GM12878 (cell line): ENCODE measurements around the gene ASB9. TPM values are rescaled to one million over a fixed set of nuclear protein-coding genes. Genes with fewer than 3 reads are reported as not detected.

Experiments used
- ATAC-seq: fragments of 200-7000 bp; cut with Tn5 transposase; 3 replicates; pipeline ENCODE4 v1.9.1; 2020; ENCODE audit warnings: mild to moderate bottlenecking, moderate library complexity
- BruUV-seq: library from RNA; stranded (reverse); fragments of 400-500 nt; replicated peaks from 2 replicates; lab custom pipeline; 2021; lab: Mats Ljungman, UMichigan
- CTCF ChIA-PET: fragments of 300-600 bp; sonication (Branson Sonifier 250); formaldehyde crosslinking; extraction: SDS; loops from one replicate; lab custom pipeline; 2021; ENCODE audit warnings: inconsistent platforms; lab: Yijun Ruan, JAX
- POLR2A ChIA-PET: fragments of 350-600 bp; formaldehyde crosslinking; extraction: SDS; loops from one replicate; lab custom pipeline; 2021; ENCODE audit warnings: inconsistent platforms; lab: Charles Lee
- RAD21 ChIA-PET: fragments of 300-600 bp; sonication (Branson Sonifier 250); formaldehyde crosslinking; loops from one replicate; lab custom pipeline; 2023; ENCODE audit warnings: antibody characterized with exemption; ENCODE audit not compliant: unreplicated experiment; lab: Charles Lee
- SMC1A ChIA-PET: fragments of 300-600 bp; sonication (Branson Sonifier 250); formaldehyde crosslinking; loops from one replicate; lab custom pipeline; 2023; ENCODE audit not compliant: unreplicated experiment, uncharacterized antibody; lab: Charles Lee
- DNase-seq: peaks from one replicate; pipeline ENCODE4 v3.0.0-alpha.2; 2011; ENCODE audit warnings: low read depth, low spot score
- FAIRE-seq: peaks from 3 replicates; lab custom pipeline; 2011; peaks lifted over from hg19 to GRCh38; lab: Jason Lieb, UNC
- H2AFZ ChIP-seq: 2 replicates; pipeline ENCODE4 v1.6.0; 2011; ENCODE audit warnings: low read depth, low read length, control low read depth; ENCODE audit not compliant: control insufficient read depth
- H3K27ac ChIP-seq: 2 replicates; pipeline ENCODE4 v1.5.1; 2011; ENCODE audit warnings: control low read depth; ENCODE audit not compliant: control insufficient read depth, insufficient read depth
- H3K27me3 ChIP-seq, 2 experiments: replicated peaks in 1 of 2; 2 replicates each; pipeline versions ENCODE4 v1.6.0 to v1.6.1; 2011; ENCODE audit warnings: low read length in 1 of 2; ENCODE audit not compliant: control insufficient read depth in 2 of 2, insufficient read depth in 2 of 2
- H3K36me3 ChIP-seq, 2 experiments: 2 replicates each; pipeline ENCODE4 v1.5.1; 2011; ENCODE audit warnings: low read length in 1 of 2; ENCODE audit not compliant: control insufficient read depth in 2 of 2, insufficient read depth in 2 of 2
- H3K4me1 ChIP-seq: 2 replicates; pipeline ENCODE4 v1.6.1; 2011; ENCODE audit warnings: mild to moderate bottlenecking, low read length, moderate library complexity, mixed read lengths; ENCODE audit not compliant: control insufficient read depth, insufficient read depth
- H3K4me2 ChIP-seq: 2 replicates; pipeline ENCODE4 v1.6.0; 2011; ENCODE audit warnings: control low read depth; ENCODE audit not compliant: control insufficient read depth, insufficient read depth
- H3K4me3 ChIP-seq: fragments of 200-600 bp; sonication (generic); 2 replicates; pipeline ENCODE4 v1.5.1; 2016
- H3K79me2 ChIP-seq: 2 replicates; pipeline ENCODE4 v1.6.0; 2011; ENCODE audit warnings: low read length; ENCODE audit not compliant: control insufficient read depth, insufficient read depth
- H3K9ac ChIP-seq: 2 replicates; pipeline ENCODE4 v1.8.0; 2011; ENCODE audit warnings: low read length, control low read depth, mixed read lengths; ENCODE audit not compliant: control insufficient read depth, insufficient read depth
- H3K9me3 ChIP-seq: replicated peaks from 3 replicates; pipeline ENCODE4 v1.5.1; 2011; ENCODE audit warnings: mild to moderate bottlenecking, low read length; ENCODE audit not compliant: control insufficient read depth, insufficient read depth
- H4K20me1 ChIP-seq: 2 replicates; pipeline ENCODE4 v1.6.0; 2011; ENCODE audit not compliant: control insufficient read depth, insufficient read depth
- CBX3 ChIP-seq: fragments of 200-600 bp; sonication (generic); IDR thresholded peaks from 2 replicates; pipeline ENCODE4 v1.6.1; 2016; ENCODE audit warnings: low read depth, borderline replicate concordance
- CBX5 ChIP-seq: sonication (generic); IDR thresholded peaks from 2 replicates; pipeline ENCODE4 v1.6.1; 2016; ENCODE audit warnings: low read depth, moderate library complexity, mild to moderate bottlenecking, inconsistent platforms
- FOXK2 ChIP-seq: fragments of 450-650 bp; IDR thresholded peaks from 2 replicates; pipeline ENCODE4 v1.6.1; 2017; ENCODE audit warnings: mild to moderate bottlenecking, moderate library complexity
- FOXM1 ChIP-seq: IDR thresholded peaks from 2 replicates; pipeline ENCODE4 v1.6.1; 2012; ENCODE audit warnings: low read depth, mild to moderate bottlenecking, inconsistent platforms, low read length, moderate library complexity
- IKZF1 ChIP-seq: fragments of 450-650 bp; conservative IDR thresholded peaks from 2 replicates; pipeline ENCODE4 v1.6.1; 2017; ENCODE audit warnings: antibody characterized with exemption, mild to moderate bottlenecking
- MXI1 ChIP-seq: fragments of 150-350 bp; IDR thresholded peaks from 2 replicates; pipeline ENCODE4 v1.6.1; 2011; ENCODE audit warnings: low read depth, mild to moderate bottlenecking, inconsistent platforms, low read length, improper control_type of control experiment
- NR2F1 ChIP-seq: fragments of 450-650 bp; conservative IDR thresholded peaks from 2 replicates; pipeline ENCODE4 v1.6.1; 2017; ENCODE audit warnings: mild to moderate bottlenecking
- PBX3 ChIP-seq: IDR thresholded peaks from 2 replicates; pipeline ENCODE4 v1.6.1; 2011; ENCODE audit warnings: mild to moderate bottlenecking, low read depth, low read length, moderate library complexity; ENCODE audit not compliant: insufficient replicate concordance
- RAD21 ChIP-seq: IDR thresholded peaks from 2 replicates; pipeline ENCODE4 v1.6.1; 2011; ENCODE audit warnings: mild to moderate bottlenecking, low read depth, low read length, moderate library complexity; ENCODE audit not compliant: insufficient read depth
- RAD51 ChIP-seq: fragments of 450-650 bp; IDR thresholded peaks from 2 replicates; pipeline ENCODE4 v1.6.1; 2016; ENCODE audit warnings: moderate library complexity, mild to moderate bottlenecking, inconsistent platforms
- RELB ChIP-seq: fragments of 450-650 bp; IDR thresholded peaks from 2 replicates; pipeline ENCODE4 v1.6.1; 2017; ENCODE audit warnings: low read depth, mild to moderate bottlenecking, moderate library complexity
- SUPT20H ChIP-seq: IDR thresholded peaks from 2 replicates; pipeline ENCODE4 v1.6.1; 2011; ENCODE audit warnings: low read depth, mild to moderate bottlenecking, low read length, moderate library complexity, borderline replicate concordance; ENCODE audit not compliant: control insufficient read depth
- WGBS: methylation state at CpG from one replicate; pipeline ENCODE4 v1.1.6; 2016; ENCODE audit warnings: low lambda C conversion rate; ENCODE audit not compliant: insufficient replicate concordance, insufficient coverage; ENCODE audit errors: missing lambda C conversion rate; 5-methylcytosine and 5-hydroxymethylcytosine counted together
- in situ Hi-C: fragments of 300-500 bp; cut with MboI; formaldehyde crosslinking; loops from 9 replicates; pipeline ENCODE4 v1.14.3; 2018; ENCODE audit warnings: mixed read lengths
- intact Hi-C: fragments of 100-400 bp; cut with micrococcal nuclease; formaldehyde crosslinking; loops from one replicate; pipeline ENCODE4 v1.14.2; 2022; ENCODE audit not compliant: unreplicated experiment
- polyA plus RNA-seq, 11 experiments: library from polyadenylated mRNA; depleted of rRNA in 4 of 11; unstranded in 6 of 11; stranded (reverse) in 5 of 11; fragments of >200 nt; fragmentation: Nextera tagmentation in 4 of 11; fragmentation: Illumina TruSeq in 1 of 11; extraction: Ambion mirVana in 4 of 11; extraction: Trizol in 1 of 11; gene quantifications; 1 replicate in 1 of 11; 2 replicates in 10 of 11; pipeline versions ENCODE4 v1.2.1 to v1.2.3, GENCODE V29; 2011 to 2016; ENCODE audit warnings: inconsistent platforms in 2 of 11, missing spikeins in 2 of 11, low read depth in 1 of 11
- total RNA-seq, 4 experiments: library from RNA; depleted of rRNA in 3 of 4; stranded (reverse); fragments of >200 nt in 3 of 4; fragmentation: Illumina TruSeq in 1 of 4; extraction: Trizol in 1 of 4; gene quantifications; 2 replicates each; pipeline versions ENCODE4 v1.2.1 to v1.2.3, GENCODE V29; 2013 to 2021
- TF ChIP-seq, protein P1 (sequence below): IDR thresholded peaks from 2 replicates; pipeline ENCODE4 v1.6.1; 2012; ENCODE audit warnings: mild to moderate bottlenecking, low read depth, low read length
- TF ChIP-seq, protein P2 (sequence below): IDR thresholded peaks from 2 replicates; pipeline ENCODE4 v1.6.1; 2011; ENCODE audit warnings: borderline replicate concordance, low read depth, mild to moderate bottlenecking, moderate library complexity, low read length; ENCODE audit not compliant: insufficient read depth, poor library complexity, severe bottlenecking
- TF ChIP-seq, protein P3 (sequence below): fragments of 150-350 bp; IDR thresholded peaks from 2 replicates; pipeline ENCODE4 v1.6.1; 2014; ENCODE audit warnings: mild to moderate bottlenecking, low read depth, low read length

The ASB9 gene
- total and polyA plus RNA-seq, 10 of the 15 experiments (the other 5 are each of a cell fraction or from before 2014, with no cell fraction given): 0.31 to 3.5 (median 0.74) TPM

GRCh38 chrX:15215366-15215765, 54.5 kb downstream of the ASB9 start:
- H3K27me3 ChIP-seq: no peaks in the 10 kb centered on the region
- no peaks in the 10 kb centered on the region for H4K20me1 ChIP-seq
- POLR2A ChIA-PET: no interaction called here
- no peak overlapping the region for H3K27ac ChIP-seq
- no peak overlapping the region for H3K4me2 ChIP-seq
- SMC1A ChIA-PET: interaction anchor here (1.2 to 2.8 kb wide), 2 partner anchors 10 to 22 kb away, joined by 3 to 6 read pairs; no protein-coding TSS in a partner anchor
- CTCF ChIA-PET: interaction anchor here (1.7 kb wide), 1 partner anchor 10 kb away, joined by 5 read pairs; no protein-coding TSS in a partner anchor
- no TSS peak for BruUV-seq
- FAIRE-seq: no peak
- no peaks in the 10 kb centered on the region for H3K4me1 ChIP-seq
- no peak overlapping the region for H2AFZ ChIP-seq
- intact Hi-C loops (no loop called here), in situ Hi-C loops (no loop called here)
- no peaks in the 10 kb centered on the region for H3K79me2 ChIP-seq
- RAD21 ChIA-PET: no interaction called here
- H3K4me3 ChIP-seq: no peak overlapping the region
- no peaks in the 10 kb centered on the region for H3K36me3 ChIP-seq
- no peak for ATAC-seq
- DNase-seq: no peak
- 94% methylated on average over 2 of the region's 2 CpGs for WGBS
- no peaks in the 10 kb centered on the region for H3K9me3 ChIP-seq
- H3K9ac ChIP-seq: no peak overlapping the region
- TF ChIP-seq, protein P1, sequence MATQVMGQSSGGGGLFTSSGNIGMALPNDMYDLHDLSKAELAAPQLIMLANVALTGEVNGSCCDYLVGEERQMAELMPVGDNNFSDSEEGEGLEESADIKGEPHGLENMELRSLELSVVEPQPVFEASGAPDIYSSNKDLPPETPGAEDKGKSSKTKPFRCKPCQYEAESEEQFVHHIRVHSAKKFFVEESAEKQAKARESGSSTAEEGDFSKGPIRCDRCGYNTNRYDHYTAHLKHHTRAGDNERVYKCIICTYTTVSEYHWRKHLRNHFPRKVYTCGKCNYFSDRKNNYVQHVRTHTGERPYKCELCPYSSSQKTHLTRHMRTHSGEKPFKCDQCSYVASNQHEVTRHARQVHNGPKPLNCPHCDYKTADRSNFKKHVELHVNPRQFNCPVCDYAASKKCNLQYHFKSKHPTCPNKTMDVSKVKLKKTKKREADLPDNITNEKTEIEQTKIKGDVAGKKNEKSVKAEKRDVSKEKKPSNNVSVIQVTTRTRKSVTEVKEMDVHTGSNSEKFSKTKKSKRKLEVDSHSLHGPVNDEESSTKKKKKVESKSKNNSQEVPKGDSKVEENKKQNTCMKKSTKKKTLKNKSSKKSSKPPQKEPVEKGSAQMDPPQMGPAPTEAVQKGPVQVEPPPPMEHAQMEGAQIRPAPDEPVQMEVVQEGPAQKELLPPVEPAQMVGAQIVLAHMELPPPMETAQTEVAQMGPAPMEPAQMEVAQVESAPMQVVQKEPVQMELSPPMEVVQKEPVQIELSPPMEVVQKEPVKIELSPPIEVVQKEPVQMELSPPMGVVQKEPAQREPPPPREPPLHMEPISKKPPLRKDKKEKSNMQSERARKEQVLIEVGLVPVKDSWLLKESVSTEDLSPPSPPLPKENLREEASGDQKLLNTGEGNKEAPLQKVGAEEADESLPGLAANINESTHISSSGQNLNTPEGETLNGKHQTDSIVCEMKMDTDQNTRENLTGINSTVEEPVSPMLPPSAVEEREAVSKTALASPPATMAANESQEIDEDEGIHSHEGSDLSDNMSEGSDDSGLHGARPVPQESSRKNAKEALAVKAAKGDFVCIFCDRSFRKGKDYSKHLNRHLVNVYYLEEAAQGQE: no peak
- TF ChIP-seq, protein P2, sequence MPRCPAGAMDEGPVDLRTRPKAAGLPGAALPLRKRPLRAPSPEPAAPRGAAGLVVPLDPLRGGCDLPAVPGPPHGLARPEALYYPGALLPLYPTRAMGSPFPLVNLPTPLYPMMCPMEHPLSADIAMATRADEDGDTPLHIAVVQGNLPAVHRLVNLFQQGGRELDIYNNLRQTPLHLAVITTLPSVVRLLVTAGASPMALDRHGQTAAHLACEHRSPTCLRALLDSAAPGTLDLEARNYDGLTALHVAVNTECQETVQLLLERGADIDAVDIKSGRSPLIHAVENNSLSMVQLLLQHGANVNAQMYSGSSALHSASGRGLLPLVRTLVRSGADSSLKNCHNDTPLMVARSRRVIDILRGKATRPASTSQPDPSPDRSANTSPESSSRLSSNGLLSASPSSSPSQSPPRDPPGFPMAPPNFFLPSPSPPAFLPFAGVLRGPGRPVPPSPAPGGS: no peak
- TF ChIP-seq PBX3: no peak
- TF ChIP-seq MXI1: no peak
- TF ChIP-seq FOXK2: no peak
- no peak for TF ChIP-seq IKZF1
- TF ChIP-seq CBX5: no peak
- TF ChIP-seq SUPT20H: no peak
- TF ChIP-seq CBX3: no peak
- TF ChIP-seq RAD21: no peak
- TF ChIP-seq RELB: no peak
- no peak for TF ChIP-seq RAD51
- no peak for TF ChIP-seq FOXM1
- no peak for TF ChIP-seq NR2F1
- TF ChIP-seq, protein P3, sequence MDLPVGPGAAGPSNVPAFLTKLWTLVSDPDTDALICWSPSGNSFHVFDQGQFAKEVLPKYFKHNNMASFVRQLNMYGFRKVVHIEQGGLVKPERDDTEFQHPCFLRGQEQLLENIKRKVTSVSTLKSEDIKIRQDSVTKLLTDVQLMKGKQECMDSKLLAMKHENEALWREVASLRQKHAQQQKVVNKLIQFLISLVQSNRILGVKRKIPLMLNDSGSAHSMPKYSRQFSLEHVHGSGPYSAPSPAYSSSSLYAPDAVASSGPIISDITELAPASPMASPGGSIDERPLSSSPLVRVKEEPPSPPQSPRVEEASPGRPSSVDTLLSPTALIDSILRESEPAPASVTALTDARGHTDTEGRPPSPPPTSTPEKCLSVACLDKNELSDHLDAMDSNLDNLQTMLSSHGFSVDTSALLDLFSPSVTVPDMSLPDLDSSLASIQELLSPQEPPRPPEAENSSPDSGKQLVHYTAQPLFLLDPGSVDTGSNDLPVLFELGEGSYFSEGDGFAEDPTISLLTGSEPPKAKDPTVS: no peak
